GM18909 (cell line): ENCODE data around the gene ELOVL7.
"Not testable (repeated sequence)": the region's sequence is repeated elsewhere in the genome, so short reads cannot be mapped to it uniquely, and the experiment has no call there.

Experiments
- ATAC-seq: cut with Tn5 transposase; IDR thresholded peaks from one replicate; pipeline ENCODE4 v1.9.1; 2021; ENCODE audit warnings: mild to moderate bottlenecking; ENCODE audit not compliant: unreplicated experiment, poor library complexity

The ELOVL7 gene

DNA sequence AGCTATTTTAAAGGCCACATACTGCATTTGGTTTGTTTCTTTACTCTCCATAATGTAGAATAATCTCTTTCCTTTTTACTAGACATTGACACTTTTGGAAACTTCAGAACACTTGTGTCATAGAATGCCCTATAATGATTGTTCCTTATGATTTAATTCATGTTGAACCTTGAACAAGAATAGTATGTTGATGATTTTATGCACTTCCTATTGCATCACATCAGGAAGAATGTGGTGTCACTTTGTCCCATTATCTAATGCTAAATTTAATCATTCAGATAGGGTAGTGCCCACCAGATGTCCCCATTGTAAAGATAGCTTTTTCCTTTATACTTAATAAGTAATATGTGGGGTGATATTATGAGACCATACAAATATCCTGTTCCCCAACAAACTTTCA is 124.7 kb downstream of the ELOVL7 start:
- no peak for ATAC-seq

GRCh38 chr5:60718166-60718892 is 125.7 kb downstream of the ELOVL7 start:
- ATAC-seq: no peak

DNA sequence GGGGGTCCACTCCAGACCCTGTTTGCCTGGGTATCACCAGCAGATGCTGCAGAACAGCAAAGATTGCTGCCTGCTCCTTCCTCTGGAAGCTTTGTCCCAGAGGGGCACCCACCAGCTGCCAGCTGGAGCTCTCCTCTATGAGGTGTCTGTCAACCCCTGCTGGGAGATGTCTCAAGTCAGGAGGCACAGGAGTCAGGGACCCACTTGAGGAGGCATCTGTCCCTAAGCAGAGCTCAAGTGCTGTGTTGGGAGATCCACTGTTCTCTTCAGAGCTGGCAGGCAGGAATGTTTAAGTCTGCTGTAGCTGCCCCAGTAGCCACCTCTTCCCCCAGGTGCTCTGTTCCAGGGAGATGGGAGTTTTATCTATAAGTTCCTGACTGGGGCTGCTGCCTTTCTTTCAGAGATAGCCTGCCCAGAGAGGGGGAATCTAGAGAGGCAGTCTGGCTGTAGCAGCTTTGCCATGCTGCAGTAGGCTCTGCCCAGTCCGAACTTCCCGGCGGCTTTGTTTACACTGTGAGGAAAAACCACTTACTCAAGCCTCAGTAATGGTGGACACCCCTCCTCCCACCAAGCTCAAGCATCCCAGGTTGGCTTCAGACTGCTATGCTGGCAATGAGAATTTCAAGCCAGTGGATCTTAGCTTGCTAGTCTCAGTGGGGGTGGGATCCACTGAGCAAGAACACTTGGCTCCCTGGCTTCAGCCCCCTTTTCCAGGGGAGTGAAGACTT is 128.7 kb downstream of the ELOVL7 start:
- ATAC-seq: not testable (repeated sequence)

GRCh38 chr5:60712950-60713349 is 131.1 kb downstream of the ELOVL7 start:
- ATAC-seq: no peak

DNA sequence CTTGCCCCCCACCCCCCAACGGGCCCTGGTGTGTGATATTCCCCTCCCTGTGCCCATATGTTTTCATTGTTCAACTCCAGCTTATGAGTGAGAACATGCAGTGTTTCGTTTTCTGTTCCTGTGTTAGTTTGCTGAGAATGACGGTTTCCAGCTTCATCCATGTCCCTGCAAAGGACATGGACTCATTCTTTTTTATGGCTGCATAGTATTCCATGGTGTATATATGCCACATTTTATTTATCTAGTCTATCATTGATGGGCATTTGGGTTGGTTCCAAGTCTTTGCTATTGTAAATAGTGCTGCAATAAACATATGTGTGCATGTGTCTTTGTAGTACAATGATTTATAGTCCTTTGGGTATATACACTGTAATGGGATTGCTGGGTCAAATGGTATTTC is 132.2 kb downstream of the ELOVL7 start:
- not testable (repeated sequence) for ATAC-seq

DNA sequence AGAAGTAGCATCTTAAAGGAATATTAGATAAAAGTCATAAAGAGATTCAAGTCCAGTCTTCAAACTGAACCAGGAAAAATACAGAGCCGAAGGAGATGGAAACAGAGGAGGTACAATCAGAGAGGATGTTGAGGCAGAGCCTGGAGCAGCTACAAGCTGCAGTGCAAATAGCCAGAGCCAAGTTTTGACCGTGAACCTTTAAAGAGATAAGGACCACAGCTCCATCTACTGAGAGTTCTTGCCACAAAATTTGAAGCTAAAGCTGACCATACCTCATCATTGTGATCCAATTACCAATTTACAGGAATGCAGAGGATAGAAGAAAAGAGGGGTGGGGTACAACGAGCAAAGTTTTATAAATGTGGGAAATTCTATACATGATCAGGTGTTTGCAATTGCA is 133.7 kb downstream of the ELOVL7 start:
- no peak for ATAC-seq

- no peak for ATAC-seq
Observed at GRCh38 chr5:60705144-60705543, 138.9 kb downstream of the ELOVL7 start.

- ATAC-seq: no peak
Observed at GRCh38 chr5:60703944-60704343, 140.1 kb downstream of the ELOVL7 start.
